CD14-positive monocyte (primary cell): ENCODE measurements around the gene MXRA7. TPM values are rescaled to one million over a fixed set of nuclear protein-coding genes. Genes with fewer than 3 reads are reported as not detected.
"Not testable (repeated sequence)": the region's sequence is repeated elsewhere in the genome, so short reads cannot be mapped to it uniquely, and the experiment has no call there.

Source experiments
- DNase-seq, 3 donors: peaks; one replicate each; pipeline ENCODE4 v3.0.0-alpha.2; 2011 to 2022
- H2AFZ ChIP-seq: 2 replicates; pipeline ENCODE4 v1.6.0; 2012; ENCODE audit warnings: mild to moderate bottlenecking, low read depth, low read length, inconsistent platforms; ENCODE audit not compliant: insufficient read depth, poor library complexity, severe bottlenecking
- H3K27ac ChIP-seq, 2 donors: 1 replicate in 1 of 2; 2 replicates in 1 of 2; pipeline ENCODE4 v1.5.1; 2012 to 2013; ENCODE audit warnings: low read length in 2 of 2, control low read depth in 1 of 2, inconsistent platforms in 1 of 2, low read depth in 1 of 2, mild to moderate bottlenecking in 1 of 2
- H3K27me3 ChIP-seq, 2 donors: one replicate each; pipeline versions ENCODE4 v1.6.0 to v1.6.1; 2011 to 2013; ENCODE audit warnings: low read length in 2 of 2; ENCODE audit not compliant: control insufficient read depth in 2 of 2, insufficient read depth in 2 of 2
- H3K36me3 ChIP-seq, 2 donors: replicated peaks in 1 of 2; 1 replicate in 1 of 2; 2 replicates in 1 of 2; pipeline versions ENCODE4 v1.5.1 to v1.6.1; 2012 to 2013; ENCODE audit warnings: low read length in 2 of 2, control low read depth in 1 of 2, inconsistent platforms in 1 of 2, mild to moderate bottlenecking in 1 of 2; ENCODE audit not compliant: insufficient read depth in 2 of 2, control insufficient read depth in 1 of 2
- H3K4me1 ChIP-seq, 2 donors: 1 replicate in 1 of 2; 2 replicates in 1 of 2; pipeline versions ENCODE4 v1.5.1 to v1.6.1; 2012 to 2013; ENCODE audit warnings: low read length in 2 of 2, control low read depth in 1 of 2, inconsistent platforms in 1 of 2, mild to moderate bottlenecking in 1 of 2, moderate library complexity in 1 of 2; ENCODE audit not compliant: insufficient read depth in 2 of 2, control insufficient read depth in 1 of 2
- H3K4me2 ChIP-seq: replicated peaks from 2 replicates; pipeline ENCODE3; 2012; ENCODE audit warnings: low read length, moderate library complexity, mild to moderate bottlenecking; ENCODE audit not compliant: poor library complexity, severe bottlenecking; ENCODE audit errors: extremely low read depth
- H3K4me3 ChIP-seq, 3 experiments: fragments of 200-600 bp in 1 of 3; sonication (generic) in 1 of 3; replicated peaks in 1 of 3; 1 replicate in 2 of 3; 2 replicates in 1 of 3; pipeline ENCODE4 v1.5.1; 2011 to 2013; ENCODE audit warnings: low read length in 3 of 3, mild to moderate bottlenecking in 3 of 3, control low read depth in 2 of 3, low read depth in 2 of 3, inconsistent platforms in 1 of 3, moderate library complexity in 1 of 3
- H3K79me2 ChIP-seq: 2 replicates; pipeline ENCODE4 v1.6.0; 2012; ENCODE audit warnings: mild to moderate bottlenecking, control low read depth, inconsistent platforms, low read length, moderate library complexity; ENCODE audit not compliant: insufficient read depth
- H3K9ac ChIP-seq: 2 replicates; pipeline ENCODE4 v1.6.0; 2017; ENCODE audit warnings: low read length, mild to moderate bottlenecking; ENCODE audit not compliant: insufficient read depth, poor library complexity, severe bottlenecking
- H3K9me3 ChIP-seq, 2 donors: replicated peaks in 1 of 2; 1 replicate in 1 of 2; 2 replicates in 1 of 2; pipeline versions ENCODE4 v1.5.1 to v1.6.1; 2012 to 2013; ENCODE audit warnings: low read length in 2 of 2, control low read depth in 1 of 2; ENCODE audit not compliant: control insufficient read depth in 1 of 2, insufficient read depth in 1 of 2
- H4K20me1 ChIP-seq: 2 replicates; pipeline ENCODE4 v1.6.0; 2012; ENCODE audit warnings: mild to moderate bottlenecking, low read length, control low read depth, moderate library complexity; ENCODE audit not compliant: insufficient read depth
- H3K27ac Mint-ChIP-seq, 7 donors: one replicate each; pipeline ENCODE4 v1.8.0; 2020; ENCODE audit warnings: mild to moderate bottlenecking in 7 of 7, mixed read lengths in 7 of 7, moderate library complexity in 6 of 7, inconsistent platforms in 2 of 7
- H3K27me3 Mint-ChIP-seq, 3 donors: one replicate each; pipeline ENCODE4 v1.8.0; 2021 to 2022; ENCODE audit warnings: low read depth in 3 of 3, mild to moderate bottlenecking in 3 of 3, mixed read lengths in 3 of 3, moderate library complexity in 3 of 3, inconsistent platforms in 1 of 3
- H3K36me3 Mint-ChIP-seq, 2 donors: one replicate each; pipeline ENCODE4 v1.8.0; 2020; ENCODE audit warnings: mixed read lengths in 2 of 2, inconsistent platforms in 1 of 2, mild to moderate bottlenecking in 1 of 2
- H3K4me1 Mint-ChIP-seq: one replicate; pipeline ENCODE4 v1.8.0; 2020; ENCODE audit warnings: mild to moderate bottlenecking, mixed read lengths
- H3K4me3 Mint-ChIP-seq, 2 donors: one replicate each; pipeline ENCODE4 v1.8.0; 2020; ENCODE audit warnings: mild to moderate bottlenecking in 2 of 2, mixed read lengths in 2 of 2, moderate library complexity in 1 of 2
- H3K9me3 Mint-ChIP-seq, 7 donors: one replicate each; pipeline ENCODE4 v1.8.0; 2020 to 2022; ENCODE audit warnings: mixed read lengths in 7 of 7, mild to moderate bottlenecking in 6 of 7, moderate library complexity in 6 of 7, inconsistent platforms in 2 of 7
- CTCF ChIP-seq: fragments of 200-600 bp; IDR thresholded peaks from one replicate; pipeline ENCODE4 v1.8.0; 2022; ENCODE audit warnings: antibody characterized with exemption, mild to moderate bottlenecking
- WGBS: methylation state at CpG from one replicate; pipeline ENCODE4 v1.1.5; 2013; ENCODE audit warnings: missing lambda C conversion rate; ENCODE audit not compliant: insufficient coverage; 5-methylcytosine and 5-hydroxymethylcytosine counted together
- intact Hi-C, 2 donors: fragments of 100-400 bp; cut with micrococcal nuclease; formaldehyde crosslinking; loops; one replicate each; pipeline versions ENCODE4 v1.15.0 to v1.15.1; 2023
- polyA plus RNA-seq, 3 donors: library from polyadenylated mRNA; depleted of rRNA in 1 of 3; unstranded in 2 of 3; stranded (reverse) in 1 of 3; fragments of 300-500 nt in 2 of 3; fragments of >200 nt in 1 of 3; fragmentation: Illumina TruSeq in 2 of 3; gene quantifications; 1 replicate in 2 of 3; 2 replicates in 1 of 3; pipeline ENCODE4 v1.2.3, GENCODE V29; 2012 to 2021

Gene MXRA7
- polyA plus RNA-seq, 3 donors, result 0.13 to 0.81 (median 0.30) TPM

GRCh38 chr17:76700270-76700616, 10.5 kb downstream of the MXRA7 start:
- no peak overlapping the region for H3K9ac ChIP-seq

GRCh38 chr17:76698466-76698977, 12.2 kb downstream of the MXRA7 start:
- 94% methylated on average over 5 of the region's 7 CpGs for WGBS
- H3K9me3 ChIP-seq, DNase-seq, H3K4me3 Mint-ChIP-seq, H3K4me1 Mint-ChIP-seq, H3K9me3 Mint-ChIP-seq, H3K4me2 ChIP-seq, H3K79me2 ChIP-seq, H3K27ac ChIP-seq, H3K4me1 ChIP-seq, H3K9ac ChIP-seq, H3K27me3 ChIP-seq, intact Hi-C loops, H3K36me3 ChIP-seq, H3K27ac Mint-ChIP-seq, H3K36me3 Mint-ChIP-seq, H3K4me3 ChIP-seq, H2AFZ ChIP-seq, H4K20me1 ChIP-seq: not testable (repeated sequence)
- H3K27me3 Mint-ChIP-seq, result peaks cover 0 to 11% (median 8%) of the 10 kb centered on the region in 3 donors

More at GRCh38 chr17:76700270-76700616, 10.5 kb downstream of the MXRA7 start:
- Histone ChIP-seq H3K4me3 (no peak overlapping the region), H3K36me3 (no peaks in the 10 kb centered on the region), H2AFZ (no peak overlapping the region), H3K9me3 (no peaks in the 10 kb centered on the region), H4K20me1 (no peaks in the 10 kb centered on the region), H3K4me2 (no peak overlapping the region), H3K79me2 (no peaks in the 10 kb centered on the region), H3K4me1 (no peaks in the 10 kb centered on the region), H3K27ac (no peak overlapping the region), H3K27me3 (no peaks in the 10 kb centered on the region)
- no peaks in the 10 kb centered on the region for H3K36me3 Mint-ChIP-seq
- H3K4me3 Mint-ChIP-seq, result no peak overlapping the region
- no peak for TF ChIP-seq CTCF
- WGBS, result 90% methylated on average over 8 of the region's 8 CpGs
- no peak for DNase-seq
- no peak overlapping the region for H3K27ac Mint-ChIP-seq
- no peaks in the 10 kb centered on the region for H3K9me3 Mint-ChIP-seq
- H3K27me3 Mint-ChIP-seq, result peaks cover 0 to 12% (median 8%) of the 10 kb centered on the region in 3 donors
- intact Hi-C loops, result loop anchor here in 1 of 2 donors (10.0 kb wide), 1 partner anchor 175 kb away; no protein-coding TSS in a partner anchor
- peaks cover 4% of the 10 kb centered on the region for H3K4me1 Mint-ChIP-seq
